Right lobe of liver (tissue), 4 donors: ENCODE measurements around the gene SNHG17.

ENCODE experiments used
- CTCF ChIP-seq, 4 donors: fragments of 200-600 bp in 3 of 4; fragments of 450-650 bp in 1 of 4; IDR thresholded peaks; one replicate each; pipeline versions ENCODE4 v1.5.1 to v1.8.0; 2016 to 2022; ENCODE audit warnings: antibody characterized with exemption in 4 of 4, mild to moderate bottlenecking in 2 of 4
- POLR2A ChIP-seq: fragments of 450-650 bp; IDR thresholded peaks from one replicate; pipeline ENCODE4 v1.6.1; 2017; ENCODE audit warnings: antibody characterized with exemption, mild to moderate bottlenecking
- donor health status: DM: no; HTN: no; CAD: no.
- donor health status: DM: no; HTN: no; CAD: no.
- donor health status: DM: no; HTN: yes; CAD: no.

- TF ChIP-seq POLR2A (no peak), CTCF (IDR thresholded peaks at IDR 0.05) (no peak)
Measured at GRCh38 chr20:38453941-38454340, 18.8 kb upstream of the SNHG17 start.
